Heart right ventricle (tissue), 16 donors: ENCODE measurements around the gene LINGO4. TPM values are rescaled to one million over a fixed set of nuclear protein-coding genes. Genes with fewer than 3 reads are reported as not detected.
A peak's percentile ranks its signal among the peaks of the same experiment; 100 is the strongest.

ENCODE experiments used
- ATAC-seq, 8 donors: fragments of 200-7000 bp; cut with Tn5 transposase; one replicate each; pipeline ENCODE4 v1.9.1; 2020; ENCODE audit warnings: mild to moderate bottlenecking in 8 of 8, moderate library complexity in 8 of 8, moderate number of reproducible peaks in 1 of 8
- DNase-seq, 2 donors: peaks; one replicate each; pipeline ENCODE4 v3.0.0-alpha.2; 2020
- H3K27ac ChIP-seq, 10 donors: fragments of 200-600 bp; sonication (generic) in 2 of 10; one replicate each; pipeline versions ENCODE4 v1.5.0 to v1.8.0; 2020 to 2022; ENCODE audit warnings: mild to moderate bottlenecking in 3 of 10
- H3K27me3 ChIP-seq, 7 donors: fragments of 200-600 bp; one replicate each; pipeline ENCODE4 v1.8.0; 2021 to 2022; ENCODE audit warnings: mild to moderate bottlenecking in 2 of 7
- H3K36me3 ChIP-seq, 9 donors: fragments of 200-600 bp; sonication (generic) in 1 of 9; one replicate each; pipeline versions ENCODE4 v1.5.0 to v1.8.0; 2020 to 2022; ENCODE audit warnings: mild to moderate bottlenecking in 2 of 9
- H3K4me1 ChIP-seq, 9 donors: fragments of 200-600 bp; sonication (generic) in 1 of 9; one replicate each; pipeline versions ENCODE4 v1.5.0 to v1.8.0; 2020 to 2022; ENCODE audit warnings: mild to moderate bottlenecking in 4 of 9
- H3K4me3 ChIP-seq, 10 donors: fragments of 200-600 bp; sonication (generic) in 2 of 10; one replicate each; pipeline versions ENCODE4 v1.5.0 to v1.8.0; 2020 to 2022; ENCODE audit warnings: mild to moderate bottlenecking in 7 of 10, moderate library complexity in 2 of 10
- H3K9me3 ChIP-seq, 11 donors: fragments of 200-600 bp in 10 of 11; sonication (generic) in 2 of 11; one replicate each; pipeline versions ENCODE4 v1.5.0 to v1.8.0; 2013 to 2022; ENCODE audit warnings: mild to moderate bottlenecking in 2 of 11, control low read depth in 1 of 11, moderate library complexity in 1 of 11
- WGBS, 2 donors: extraction: QIAGEN DNeasy Blood & Tissue Kit; methylation state at CpG; one replicate each; pipeline ENCODE4 v1.1.7; 2013; ENCODE audit warnings: inconsistent platforms in 1 of 2; 5-methylcytosine and 5-hydroxymethylcytosine counted together
- intact Hi-C, 10 donors: fragments of 100-400 bp; cut with DNase I; formaldehyde crosslinking; loops; one replicate each; pipeline versions ENCODE4 v1.11.1 to v1.14.2; 2022
- polyA plus RNA-seq, 2 donors: library from polyadenylated mRNA; stranded (reverse); fragments of 200-250 nt; gene quantifications; one replicate each; pipeline ENCODE4 v1.2.3, GENCODE V29; 2013
- total RNA-seq, 10 donors: library from RNA; stranded (reverse); fragmentation: NEBNext Ultra II Directional in 3 of 10; extraction: Animal tissue kit (Norgen Biotek cat#: 25700) in 3 of 10; gene quantifications; one replicate each; pipeline versions ENCODE4 v1.2.1 to v1.2.4, GENCODE V29; 2021 to 2023
- TF ChIP-seq, protein P1 (sequence below), 9 donors: fragments of 200-600 bp; sonication (generic) in 2 of 9; IDR thresholded peaks; one replicate each; pipeline versions ENCODE4 v1.5.0 to v1.8.0; 2021 to 2022; ENCODE audit warnings: antibody characterized with exemption in 9 of 9, mild to moderate bottlenecking in 5 of 9, moderate library complexity in 1 of 9
- donor health status: Arrhythmogenic right ventricular cardiomyopathy.
- donor health status: ischemic (EF 13 %, LVEDD 7.1; RV severe dilation, severe dysfunction).
- donor health status: healthy with polysubstance abuse.
- donor health status: DM: no; HTN: yes; CAD: no.
- donor health status: DM: no; HTN: no; CAD: no.
- donor health status: ischemic (EF 25% LVEDD 6.9; RV normal size, moderate dysfunction).
- donor health status: ischemic (EF 25% LVEDD 5.7; RV mildly dilated, moderate dysfunction).
- donor health status: healthy.
- donor health status: DM: yes; HTN: yes; CAD: no.
- donor health status: Ischemic cardiomyopathy.
- donor health status: ischemic (EF 35%, LVEDD 5.7; RV mildly dilated, moderate dysfunction).
- donor health status: nonischemic (EF 11% LVEDD 7.7; RV severe dilation, severe dysfunction).
- donor health status: DM: yes; HTN: yes; CAD: no.
- donor health status: PGD.
- donor health status: ischemic (EF 29% LVEDD 5.4; RV normal size, mild dysfunction).
- donor health status: nonischemic (EF 23%, LVEDD 6.1; RV moderate dilation, normal function).

The LINGO4 gene
- total and polyA plus RNA-seq, 12 donors = 0.10 to 2.7 (median 0.68) TPM

DNA sequence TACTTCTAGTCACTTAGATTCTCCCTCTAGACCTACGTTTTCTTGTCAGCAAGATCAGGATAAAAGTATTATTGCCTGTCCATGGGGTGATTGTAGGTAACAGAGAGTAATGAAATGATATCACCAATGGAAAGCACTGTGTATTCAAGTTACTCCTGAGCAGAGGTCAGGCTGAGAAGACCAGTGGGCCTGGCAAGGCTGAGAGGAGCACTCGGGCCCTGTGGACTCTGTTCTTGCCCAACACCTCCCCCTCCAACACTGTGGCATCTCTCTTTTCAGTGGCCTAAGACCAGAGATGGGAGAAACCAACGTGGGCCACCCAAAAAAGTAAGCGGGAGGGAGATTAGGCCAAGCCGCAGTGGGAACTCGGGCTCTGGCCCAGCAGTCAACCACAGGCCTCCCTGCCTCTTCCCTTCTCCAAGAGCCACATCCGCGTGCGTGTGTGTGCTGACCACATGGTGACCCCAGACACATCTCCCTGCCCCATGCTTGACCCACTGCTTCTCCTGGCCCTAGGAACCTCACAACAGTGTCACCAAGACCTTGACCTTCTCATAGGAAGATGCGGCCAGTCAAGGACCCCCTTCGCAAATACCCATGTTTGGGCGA is 14.1 kb upstream of the LINGO4 start:
- Histone ChIP-seq H3K27ac (no peak overlapping the region), H3K4me1 (peaks cover 0 to 9% (median 0%) of the 10 kb centered on the region in 9 donors), H3K4me3 (no peak overlapping the region), H3K36me3 (peaks cover 0 to 11% (median 0%) of the 10 kb centered on the region in 9 donors), H3K27me3 (no peaks in the 10 kb centered on the region), H3K9me3 (no peaks in the 10 kb centered on the region)
- intact Hi-C loops = no loop called here
- TF ChIP-seq, protein P1, sequence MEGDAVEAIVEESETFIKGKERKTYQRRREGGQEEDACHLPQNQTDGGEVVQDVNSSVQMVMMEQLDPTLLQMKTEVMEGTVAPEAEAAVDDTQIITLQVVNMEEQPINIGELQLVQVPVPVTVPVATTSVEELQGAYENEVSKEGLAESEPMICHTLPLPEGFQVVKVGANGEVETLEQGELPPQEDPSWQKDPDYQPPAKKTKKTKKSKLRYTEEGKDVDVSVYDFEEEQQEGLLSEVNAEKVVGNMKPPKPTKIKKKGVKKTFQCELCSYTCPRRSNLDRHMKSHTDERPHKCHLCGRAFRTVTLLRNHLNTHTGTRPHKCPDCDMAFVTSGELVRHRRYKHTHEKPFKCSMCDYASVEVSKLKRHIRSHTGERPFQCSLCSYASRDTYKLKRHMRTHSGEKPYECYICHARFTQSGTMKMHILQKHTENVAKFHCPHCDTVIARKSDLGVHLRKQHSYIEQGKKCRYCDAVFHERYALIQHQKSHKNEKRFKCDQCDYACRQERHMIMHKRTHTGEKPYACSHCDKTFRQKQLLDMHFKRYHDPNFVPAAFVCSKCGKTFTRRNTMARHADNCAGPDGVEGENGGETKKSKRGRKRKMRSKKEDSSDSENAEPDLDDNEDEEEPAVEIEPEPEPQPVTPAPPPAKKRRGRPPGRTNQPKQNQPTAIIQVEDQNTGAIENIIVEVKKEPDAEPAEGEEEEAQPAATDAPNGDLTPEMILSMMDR (IDR thresholded peaks at IDR 0.05) = no peak
- 87 to 88% methylated on average over 12 of the region's 12 CpGs for WGBS, 2 donors
- no peak for ATAC-seq
- no peak for DNase-seq

DNA sequence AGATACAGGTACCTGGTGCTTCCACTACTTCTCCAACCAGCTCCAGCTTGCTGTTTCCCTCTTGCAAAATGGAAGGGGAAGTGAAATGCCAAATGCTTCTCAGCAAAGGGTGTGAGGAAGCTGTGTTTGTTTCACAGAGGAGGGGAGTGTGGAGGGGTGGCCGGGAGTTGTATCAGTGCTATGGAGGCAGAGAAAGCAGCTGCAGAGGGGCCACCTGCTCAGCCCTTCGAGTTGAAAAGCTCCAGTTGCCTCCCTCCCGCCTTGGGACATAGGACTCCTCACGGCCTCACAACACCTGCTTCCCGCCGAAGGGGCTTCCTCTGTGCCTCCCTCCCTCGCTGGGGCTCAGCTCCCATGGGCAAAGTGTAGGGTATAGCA is 12.1 kb upstream of the LINGO4 start:
- DNase-seq (no peak), ATAC-seq (no peak)
- H3K27ac ChIP-seq = no peak overlapping the region
- peaks cover 0 to 11% (median 0%) of the 10 kb centered on the region in 9 donors for H3K36me3 ChIP-seq
- peaks cover 0 to 9% (median 0%) of the 10 kb centered on the region in 9 donors for H3K4me1 ChIP-seq
- no peaks in the 10 kb centered on the region for H3K27me3 ChIP-seq
- no peaks in the 10 kb centered on the region for H3K9me3 ChIP-seq
- 48 to 60% methylated on average over 7 of the region's 7 CpGs for WGBS, 2 donors
- TF ChIP-seq, protein P1 (IDR thresholded peaks at IDR 0.05) = no peak
- H3K4me3 ChIP-seq = no peak overlapping the region
- intact Hi-C loops = no loop called here

DNA sequence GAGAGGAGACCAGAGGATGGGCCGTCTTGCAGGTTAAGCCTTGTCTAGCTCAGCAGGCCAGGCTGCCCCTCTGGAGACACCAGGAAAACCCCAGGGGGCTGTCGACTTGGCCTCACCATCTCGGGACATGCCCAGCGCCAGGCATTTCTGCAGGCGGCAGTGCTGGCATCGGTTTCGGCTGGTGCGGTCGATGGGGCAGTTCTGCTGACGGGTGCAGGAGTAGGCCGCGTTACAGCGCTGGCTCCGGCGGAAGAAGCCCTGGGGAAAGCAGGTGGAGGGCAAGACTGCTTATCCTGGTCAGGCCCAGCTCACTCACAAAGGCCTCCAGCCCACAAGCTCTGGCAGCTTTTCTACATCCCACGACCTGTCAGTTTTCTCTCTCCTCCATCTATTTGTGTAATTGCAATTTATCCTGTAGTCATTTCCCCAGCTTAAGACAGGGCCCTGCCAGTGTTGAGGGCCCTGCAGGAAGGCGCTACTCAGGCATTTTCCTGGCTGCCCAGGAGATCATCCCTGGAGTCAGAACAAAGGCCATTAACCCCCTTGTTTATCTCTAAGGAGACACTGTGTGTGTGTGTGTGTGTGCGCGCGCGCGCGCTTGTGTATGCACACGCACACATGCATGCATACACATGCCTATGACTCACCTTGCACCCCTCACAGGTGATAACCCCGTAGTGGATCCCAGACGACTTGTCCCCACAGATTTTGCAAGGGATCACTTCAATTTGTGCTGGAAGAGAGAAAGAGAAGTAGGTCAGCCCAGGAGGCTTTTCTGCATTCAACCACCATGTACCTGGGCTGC is 11.5 kb upstream of the LINGO4 start:
- WGBS, 2 donors = 81 to 84% methylated on average over 26 of the region's 26 CpGs
- DNase-seq = no peak
- Histone ChIP-seq H3K36me3 (peaks cover 0 to 11% (median 0%) of the 10 kb centered on the region in 9 donors), H3K9me3 (no peaks in the 10 kb centered on the region), H3K4me1 (peaks cover 0 to 9% (median 0%) of the 10 kb centered on the region in 9 donors), H3K4me3 (no peak overlapping the region), H3K27me3 (no peaks in the 10 kb centered on the region), H3K27ac (no peak overlapping the region)
- ATAC-seq = no peak
- TF ChIP-seq, protein P1 (IDR thresholded peaks at IDR 0.05) = no peak
- intact Hi-C loops = no loop called here

DNA sequence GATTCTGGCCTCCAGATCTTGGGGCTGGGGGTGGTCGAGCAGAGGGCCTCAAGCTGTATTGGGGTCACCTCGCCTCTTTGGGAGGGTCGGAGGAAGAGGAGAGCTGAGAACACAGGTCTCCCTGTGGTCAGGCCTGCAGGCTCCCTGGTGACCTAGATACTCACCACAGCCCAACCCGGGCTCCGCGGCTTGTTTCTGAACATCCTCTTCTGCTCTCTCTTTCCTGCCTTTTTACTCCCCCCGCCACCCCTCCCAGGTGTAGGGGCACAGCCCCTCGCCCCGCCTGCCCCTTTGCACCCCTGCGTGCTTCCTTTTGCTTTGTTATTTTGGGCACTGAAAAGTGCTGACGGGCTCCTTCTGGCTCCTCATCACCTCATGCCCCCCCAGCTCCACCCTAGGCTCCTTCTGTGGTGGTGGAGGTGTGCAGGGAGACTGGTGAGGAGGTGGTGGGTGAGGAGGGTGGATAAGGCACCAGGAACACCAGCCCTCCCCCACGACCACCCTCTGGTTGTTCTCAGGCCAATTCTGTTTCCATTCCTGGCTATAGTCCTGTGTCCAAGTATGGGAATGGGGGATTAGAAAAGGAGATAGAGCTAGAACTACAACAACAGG is 10.6 kb upstream of the LINGO4 start:
- Histone ChIP-seq H3K4me1 (peaks cover 0 to 6% (median 0%) of the 10 kb centered on the region in 9 donors), H3K27ac (no peak overlapping the region), H3K4me3 (no peak overlapping the region), H3K9me3 (no peaks in the 10 kb centered on the region), H3K27me3 (no peaks in the 10 kb centered on the region), H3K36me3 (peaks cover 0 to 11% (median 0%) of the 10 kb centered on the region in 9 donors)
- TF ChIP-seq, protein P1 (IDR thresholded peaks at IDR 0.05) = no peak
- 70 to 73% methylated on average over 12 of the region's 12 CpGs for WGBS, 2 donors
- intact Hi-C loops = no loop called here
- ATAC-seq (peak in 1 of 8 donors; percentile 8), DNase-seq (no peak)
